ENCODE results near the gene PRMT3.

GRCh38 chr11:20488352-20488751, 100.8 kb downstream of the PRMT3 start:
- TF ChIP-seq CTCF (IDR thresholded peaks at IDR 0.05; ENCODE audit: low read length) (no peak), EZH2 (optimal IDR thresholded peaks at IDR 0.05; ENCODE audit: low read depth, low read length) (no peak), EZH2phosphoT487 (IDR thresholded peaks at IDR 0.05; ENCODE audit: low read length) (no peak)
